ENCODE data around the gene RAF1. TPM values are rescaled to one million over a fixed set of nuclear protein-coding genes. Genes with fewer than 3 reads are reported as not detected.

RAF1 gene
- polyA plus RNA-seq (2013, experiment 1 of 2) = 75.7 TPM
- polyA plus RNA-seq (2013, experiment 2 of 2) = 74.9 TPM

GRCh38 chr3:12663936-12664908, at the start of gene RAF1:
RAF1 (minus strand) TSS chr3:12664117; CDS start chr3:12618721, 45,396 bp downstream.
- Histone ChIP-seq H2BK15ac (replicated peaks; ENCODE audit: low read depth) (no peak within 1 kb of the TSS), H3K23ac (ENCODE audit: low read length) (peak within 1 kb of the TSS; percentile 94), H3K4me2 (ENCODE audit: low read length) (peak within 1 kb of the TSS; percentile 42), H3K27me3 (ENCODE audit: insufficient read depth, low read length, poor library complexity) (no peaks in the 10 kb centered on the region), H3K36me3 (ENCODE audit: control insufficient read depth, insufficient read depth, low read length) (no peaks in the 10 kb centered on the region), H3K9ac (ENCODE audit: low read length) (peak within 1 kb of the TSS; percentile 98), H3K18ac (ENCODE audit: low read length) (peak within 1 kb of the TSS; percentile 34), H3K27ac (ENCODE audit: low read depth, low read length) (peak within 1 kb of the TSS; percentile 98), H3K79me2 (ENCODE audit: control insufficient read depth, insufficient read depth, low read length) (peaks cover 39% of the 10 kb centered on the region), H4K8ac (ENCODE audit: low read depth, low read length) (peak within 1 kb of the TSS; percentile 78), H3K4me3 (ENCODE audit: low read length) (peak within 1 kb of the TSS; percentile 98), H2BK120ac (ENCODE audit: low read depth, low read length) (peak within 1 kb of the TSS; percentile 17), H3K4ac (ENCODE audit: low read depth, low read length) (peak within 1 kb of the TSS; percentile 29), H3K4me1 (ENCODE audit: control insufficient read depth, low read depth, low read length) (no peaks in the 10 kb centered on the region), H3K56ac (ENCODE audit: low read length) (peak within 1 kb of the TSS; percentile 98), H4K5ac (ENCODE audit: low read length) (peak within 1 kb of the TSS; percentile 26), H2AK5ac (ENCODE audit: low read length) (no peak within 1 kb of the TSS), H2BK5ac (ENCODE audit: low read length) (peak within 1 kb of the TSS; percentile 96), H3K79me1 (ENCODE audit: low read length) (no peaks in the 10 kb centered on the region)
- no CpG with 5 or more reads among the region's 62 CpGs for WGBS (ENCODE audit: extremely low coverage, insufficient coverage, low lambda C conversion rate)
- DNase-seq = peak; percentile 99

GRCh38 chr3:12710062-12710461, 46.1 kb upstream of the RAF1 start:
- Histone ChIP-seq H3K18ac (ENCODE audit: low read length) (no peak overlapping the region), H3K79me2 (ENCODE audit: control insufficient read depth, insufficient read depth, low read length) (no peaks in the 10 kb centered on the region), H4K5ac (ENCODE audit: low read length) (no peak overlapping the region), H2BK120ac (ENCODE audit: low read depth, low read length) (no peak overlapping the region), H3K36me3 (ENCODE audit: control insufficient read depth, insufficient read depth, low read length) (no peaks in the 10 kb centered on the region), H3K27ac (ENCODE audit: low read depth, low read length) (no peak overlapping the region), H3K4me1 (ENCODE audit: control insufficient read depth, low read depth, low read length) (no peaks in the 10 kb centered on the region), H2BK5ac (ENCODE audit: low read length) (no peak overlapping the region), H3K4me2 (ENCODE audit: low read length) (no peak overlapping the region), H3K4ac (ENCODE audit: low read depth, low read length) (no peak overlapping the region), H3K9ac (ENCODE audit: low read length) (no peak overlapping the region), H3K27me3 (ENCODE audit: insufficient read depth, low read length, poor library complexity) (no peaks in the 10 kb centered on the region), H3K56ac (ENCODE audit: low read length) (no peak overlapping the region), H3K79me1 (ENCODE audit: low read length) (no peaks in the 10 kb centered on the region), H2BK15ac (replicated peaks; ENCODE audit: low read depth) (no peak overlapping the region), H3K23ac (ENCODE audit: low read length) (no peak overlapping the region), H2AK5ac (ENCODE audit: low read length) (no peak overlapping the region), H3K4me3 (ENCODE audit: low read length) (no peak overlapping the region), H4K8ac (ENCODE audit: low read depth, low read length) (no peak overlapping the region)
- WGBS (ENCODE audit: extremely low coverage, insufficient coverage, low lambda C conversion rate) = no CpG with 5 or more reads among the region's 4 CpGs
- DNase-seq = no peak

- no peak overlapping the region for H4K5ac ChIP-seq (ENCODE audit: low read length)
- no peak overlapping the region for H3K4me3 ChIP-seq (ENCODE audit: low read length)
- no peak overlapping the region for H3K4me2 ChIP-seq (ENCODE audit: low read length)
- H3K27ac ChIP-seq (ENCODE audit: low read depth, low read length) = no peak overlapping the region
- H3K18ac ChIP-seq (ENCODE audit: low read length) = no peak overlapping the region
- H3K4me1 ChIP-seq (ENCODE audit: control insufficient read depth, low read depth, low read length) = no peaks in the 10 kb centered on the region
- no peaks in the 10 kb centered on the region for H3K79me2 ChIP-seq (ENCODE audit: control insufficient read depth, insufficient read depth, low read length)
- H4K8ac ChIP-seq (ENCODE audit: low read depth, low read length) = no peak overlapping the region
- H2BK15ac ChIP-seq (replicated peaks; ENCODE audit: low read depth) = no peak overlapping the region
- WGBS (ENCODE audit: extremely low coverage, insufficient coverage, low lambda C conversion rate) = no CpG with 5 or more reads among the region's 3 CpGs
- H3K79me1 ChIP-seq (ENCODE audit: low read length) = no peaks in the 10 kb centered on the region
- no peaks in the 10 kb centered on the region for H3K36me3 ChIP-seq (ENCODE audit: control insufficient read depth, insufficient read depth, low read length)
- H2BK120ac ChIP-seq (ENCODE audit: low read depth, low read length) = no peak overlapping the region
- H3K56ac ChIP-seq (ENCODE audit: low read length) = no peak overlapping the region
- H3K27me3 ChIP-seq (ENCODE audit: insufficient read depth, low read length, poor library complexity) = no peaks in the 10 kb centered on the region
- H2BK5ac ChIP-seq (ENCODE audit: low read length) = no peak overlapping the region
- no peak overlapping the region for H3K9ac ChIP-seq (ENCODE audit: low read length)
- no peak overlapping the region for H3K23ac ChIP-seq (ENCODE audit: low read length)
- H2AK5ac ChIP-seq (ENCODE audit: low read length) = no peak overlapping the region
- no peak for DNase-seq
- H3K4ac ChIP-seq (ENCODE audit: low read depth, low read length) = no peak overlapping the region
Observed at GRCh38 chr3:12709334-12709733, 45.4 kb upstream of the RAF1 start.

GRCh38 chr3:12708584-12709192, 44.8 kb upstream of the RAF1 start:
- no peak overlapping the region for H4K8ac ChIP-seq (ENCODE audit: low read depth, low read length)
- no peak overlapping the region for H3K27ac ChIP-seq (ENCODE audit: low read depth, low read length)
- no CpG with 5 or more reads among the region's 6 CpGs for WGBS (ENCODE audit: extremely low coverage, insufficient coverage, low lambda C conversion rate)
- H3K9ac ChIP-seq (ENCODE audit: low read length) = no peak overlapping the region
- H3K36me3 ChIP-seq (ENCODE audit: control insufficient read depth, insufficient read depth, low read length) = no peaks in the 10 kb centered on the region
- no peak for DNase-seq
- H3K18ac ChIP-seq (ENCODE audit: low read length) = no peak overlapping the region
- no peak overlapping the region for H2BK15ac ChIP-seq (replicated peaks; ENCODE audit: low read depth)
- H3K56ac ChIP-seq (ENCODE audit: low read length) = no peak overlapping the region
- no peaks in the 10 kb centered on the region for H3K79me2 ChIP-seq (ENCODE audit: control insufficient read depth, insufficient read depth, low read length)
- no peak overlapping the region for H2AK5ac ChIP-seq (ENCODE audit: low read length)
- no peak overlapping the region for H3K4me3 ChIP-seq (ENCODE audit: low read length)
- H3K4me2 ChIP-seq (ENCODE audit: low read length) = no peak overlapping the region
- no peaks in the 10 kb centered on the region for H3K4me1 ChIP-seq (ENCODE audit: control insufficient read depth, low read depth, low read length)
- no peaks in the 10 kb centered on the region for H3K79me1 ChIP-seq (ENCODE audit: low read length)
- no peak overlapping the region for H3K4ac ChIP-seq (ENCODE audit: low read depth, low read length)
- H3K27me3 ChIP-seq (ENCODE audit: insufficient read depth, low read length, poor library complexity) = no peaks in the 10 kb centered on the region
- H3K23ac ChIP-seq (ENCODE audit: low read length) = no peak overlapping the region
- H4K5ac ChIP-seq (ENCODE audit: low read length) = no peak overlapping the region
- no peak overlapping the region for H2BK5ac ChIP-seq (ENCODE audit: low read length)
- no peak overlapping the region for H2BK120ac ChIP-seq (ENCODE audit: low read depth, low read length)

GRCh38 chr3:12707449-12707848, 43.5 kb upstream of the RAF1 start:
- Histone ChIP-seq H4K8ac (ENCODE audit: low read depth, low read length) (no peak overlapping the region), H2BK5ac (ENCODE audit: low read length) (no peak overlapping the region), H3K4me3 (ENCODE audit: low read length) (no peak overlapping the region), H3K4me1 (ENCODE audit: control insufficient read depth, low read depth, low read length) (no peaks in the 10 kb centered on the region), H3K56ac (ENCODE audit: low read length) (no peak overlapping the region), H3K27me3 (ENCODE audit: insufficient read depth, low read length, poor library complexity) (no peaks in the 10 kb centered on the region), H3K79me2 (ENCODE audit: control insufficient read depth, insufficient read depth, low read length) (no peaks in the 10 kb centered on the region), H2AK5ac (ENCODE audit: low read length) (no peak overlapping the region), H3K4me2 (ENCODE audit: low read length) (no peak overlapping the region), H3K79me1 (ENCODE audit: low read length) (no peaks in the 10 kb centered on the region), H3K18ac (ENCODE audit: low read length) (no peak overlapping the region), H3K4ac (ENCODE audit: low read depth, low read length) (no peak overlapping the region), H3K23ac (ENCODE audit: low read length) (no peak overlapping the region), H2BK15ac (replicated peaks; ENCODE audit: low read depth) (no peak overlapping the region), H3K27ac (ENCODE audit: low read depth, low read length) (no peak overlapping the region), H3K9ac (ENCODE audit: low read length) (no peak overlapping the region), H3K36me3 (ENCODE audit: control insufficient read depth, insufficient read depth, low read length) (no peaks in the 10 kb centered on the region), H4K5ac (ENCODE audit: low read length) (no peak overlapping the region), H2BK120ac (ENCODE audit: low read depth, low read length) (no peak overlapping the region)
- DNase-seq = no peak
- no CpG with 5 or more reads among the region's 2 CpGs for WGBS (ENCODE audit: extremely low coverage, insufficient coverage, low lambda C conversion rate)
